Endometrial microvascular endothelial cells (primary cell): ENCODE data around the gene ATP2A1. TPM values are rescaled to one million over a fixed set of nuclear protein-coding genes. Genes with fewer than 3 reads are reported as not detected.
"Not testable (repeated sequence)": the region's sequence is repeated elsewhere in the genome, so short reads cannot be mapped to it uniquely, and the experiment has no call there.

Source experiments
- in situ Hi-C: cut with HindIII; loops from 2 replicates; pipeline ENCODE4 v1.10.0; 2017; ENCODE audit warnings: low sequenced_read_pairs, low pct_unique_long_range_greater_than_20kb; ENCODE audit errors: inconsistent ontology term
- total RNA-seq: library from RNA; depleted of rRNA; stranded (reverse); fragments of >200 nt; gene quantifications from one replicate; pipeline ENCODE4 v1.2.3, GENCODE V29; 2015; ENCODE audit errors: inconsistent ontology term

ATP2A1 gene
- total RNA-seq, 1 donor from 2014 or later, result 0.28 TPM

- in situ Hi-C loops, result no loop called here
Observed at GRCh38 chr16:28846080-28846932, 32.0 kb upstream of the ATP2A1 start, which contains the start of gene TUFM. TSS of gene TUFM (minus strand) at chr16:28846348. CDS start at chr16:28846269, 79 bp downstream.

- in situ Hi-C loops, result no loop called here
Observed at GRCh38 chr16:28846933-28847273, 31.4 kb upstream of the ATP2A1 start.

- in situ Hi-C loops, result no loop called here
Observed at GRCh38 chr16:28858421-28858820, 19.9 kb upstream of the ATP2A1 start.

DNA sequence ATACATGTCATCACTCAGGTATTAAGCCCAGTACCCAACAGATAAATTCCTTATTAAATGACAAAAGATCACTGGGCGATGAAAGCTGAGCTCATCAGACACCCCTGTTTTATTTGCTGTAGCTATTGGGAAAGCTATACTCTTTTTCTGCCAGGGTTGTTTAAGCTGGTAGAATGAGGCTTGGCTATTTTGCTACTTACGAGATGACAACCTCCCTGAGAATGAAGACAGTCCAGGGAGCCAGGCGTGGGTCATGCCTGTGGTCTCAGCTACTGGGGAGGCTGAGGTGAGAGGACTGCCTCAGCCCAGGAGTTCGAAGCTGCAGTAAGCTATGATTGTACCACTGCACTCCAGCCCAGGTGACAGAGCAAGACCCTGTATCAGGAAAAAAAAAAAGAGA, 19.0 kb upstream of the ATP2A1 start:
- in situ Hi-C loops, result no loop called here

- in situ Hi-C loops, result no loop called here
Observed at GRCh38 chr16:28863929-28864793, 14.1 kb upstream of the ATP2A1 start.

GRCh38 chr16:28865001-28865688, 13.1 kb upstream of the ATP2A1 start:
- in situ Hi-C loops, result no loop called here

- in situ Hi-C loops, result no loop called here
Observed at GRCh38 chr16:28865722-28866453, 12.4 kb upstream of the ATP2A1 start.

DNA sequence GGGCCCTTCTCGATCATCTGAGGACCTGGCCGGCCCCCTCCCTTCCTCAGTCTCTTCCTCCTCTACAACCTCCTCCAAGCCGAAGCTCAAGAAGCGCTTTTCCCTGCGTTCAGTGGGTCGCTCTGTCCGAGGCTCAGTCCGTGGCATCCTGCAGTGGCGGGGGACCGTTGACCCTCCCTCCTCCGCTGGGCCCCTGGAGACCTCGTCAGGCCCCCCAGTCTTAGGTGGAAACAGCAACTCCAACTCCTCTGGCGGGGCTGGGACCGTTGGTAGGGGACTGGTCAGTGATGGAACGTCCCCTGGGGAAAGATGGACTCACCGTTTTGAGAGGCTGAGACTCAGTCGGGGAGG, 11.9 kb upstream of the ATP2A1 start:
- in situ Hi-C loops, result no loop called here

DNA sequence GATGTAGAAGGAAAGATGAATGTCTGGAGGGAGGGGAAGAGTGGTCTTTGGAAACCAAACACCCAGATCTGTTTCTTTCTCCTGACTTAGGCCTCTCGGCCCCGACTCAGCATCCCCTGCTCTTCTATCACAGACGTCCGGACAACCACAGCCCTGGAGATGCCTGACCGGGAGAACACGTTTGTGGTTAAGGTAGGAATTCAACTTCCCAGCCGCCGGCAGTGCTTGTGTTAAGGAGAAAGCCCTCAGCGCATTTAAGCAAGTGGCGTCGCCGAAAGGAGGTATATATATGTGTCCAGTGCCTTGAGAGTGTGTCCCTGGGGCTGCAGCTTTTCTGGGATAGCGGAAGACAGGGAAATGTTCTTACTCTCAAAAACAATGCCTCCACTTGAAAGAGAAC, 11.0 kb upstream of the ATP2A1 start:
- in situ Hi-C loops, result no loop called here

- in situ Hi-C loops, result not testable (repeated sequence)
Observed at GRCh38 chr16:28867646-28868045, 10.6 kb upstream of the ATP2A1 start.

- in situ Hi-C loops, result no loop called here
Observed at GRCh38 chr16:28869201-28869600, 9.1 kb upstream of the ATP2A1 start.

- in situ Hi-C loops, result no loop called here
Observed at GRCh38 chr16:28872952-28873351, 5.3 kb upstream of the ATP2A1 start.

- in situ Hi-C loops, result no loop called here
Observed at GRCh38 chr16:28873543-28874201, 4.6 kb upstream of the ATP2A1 start.

- in situ Hi-C loops, result no loop called here
Observed at GRCh38 chr16:28874406-28874805, 3.9 kb upstream of the ATP2A1 start.

DNA sequence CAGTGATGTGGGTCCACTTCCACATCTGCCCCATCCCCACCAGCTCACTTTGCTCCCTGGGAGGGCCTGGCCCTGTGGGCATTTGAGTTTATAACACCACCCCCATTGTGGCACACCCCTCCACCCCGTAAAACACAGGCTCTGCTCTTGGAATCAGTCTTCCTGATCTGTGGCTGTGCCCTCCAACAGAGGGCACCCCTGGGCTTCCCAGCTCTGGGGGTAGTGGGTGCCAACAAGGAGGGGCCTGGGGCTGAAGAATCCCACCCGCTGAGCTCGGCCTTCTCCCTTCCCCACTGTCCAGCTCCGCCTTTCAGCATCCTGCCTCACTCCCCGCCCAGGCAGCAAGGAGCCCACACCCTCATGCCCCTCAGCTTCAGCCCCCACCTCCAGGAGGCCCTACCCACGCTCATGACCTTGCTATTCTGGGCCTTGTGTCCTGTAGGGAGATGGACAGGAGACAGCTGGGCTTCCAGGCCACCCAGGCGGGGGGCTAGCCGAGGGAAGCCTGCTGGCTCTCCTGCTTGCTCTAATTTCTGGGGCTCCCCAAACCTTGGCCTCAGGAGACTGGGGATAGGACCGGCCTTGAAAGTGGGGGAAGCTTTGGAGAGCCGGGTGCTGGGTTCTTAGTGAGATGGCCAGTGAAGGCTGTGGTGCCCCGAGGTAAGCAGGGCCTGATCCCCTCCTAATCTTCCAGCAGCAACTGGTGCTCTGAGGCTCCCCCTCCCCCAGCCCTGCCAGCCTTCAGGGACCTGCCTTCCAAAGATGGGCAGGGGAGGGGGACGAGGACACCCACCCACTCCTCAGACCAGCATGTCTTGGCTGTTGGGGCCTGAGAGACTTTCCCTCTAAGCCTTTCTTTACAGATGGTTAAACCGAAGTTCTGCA, 2.9 kb upstream of the ATP2A1 start:
- in situ Hi-C loops, result no loop called here

DNA sequence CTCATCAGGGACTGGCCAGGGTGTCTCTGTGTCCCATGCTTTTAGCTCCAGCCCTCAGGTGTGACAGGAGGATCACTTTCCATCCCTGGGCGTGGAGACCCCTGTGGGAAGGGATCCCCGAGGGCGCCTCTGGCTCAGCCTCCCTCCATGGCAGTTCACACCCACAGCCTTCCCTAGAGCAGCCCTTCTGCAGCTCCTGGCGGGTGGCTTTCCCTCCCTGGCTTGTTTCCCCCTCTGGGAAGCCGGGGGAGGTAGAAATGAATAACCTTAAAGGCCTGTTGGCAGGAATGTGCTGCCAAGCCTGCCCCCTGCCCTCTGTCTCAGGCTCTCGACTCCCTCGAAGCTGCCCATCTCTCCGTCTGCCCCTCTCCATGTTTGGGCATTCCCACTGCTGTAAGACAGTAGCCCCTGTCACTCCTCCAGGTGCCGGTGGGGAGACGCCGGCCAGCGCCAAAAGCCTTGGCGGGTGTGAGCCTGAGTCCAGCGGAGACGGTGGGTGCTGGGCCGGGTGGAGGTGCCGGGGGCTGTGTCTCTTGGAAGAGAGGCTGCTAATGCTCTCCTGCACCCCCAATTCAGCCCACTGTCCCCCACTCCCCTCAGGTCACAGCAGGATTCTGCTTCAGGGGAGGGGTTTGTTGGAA, 2.1 kb upstream of the ATP2A1 start:
- in situ Hi-C loops, result no loop called here
